ENCODE data around the gene HDAC1.

DNA sequence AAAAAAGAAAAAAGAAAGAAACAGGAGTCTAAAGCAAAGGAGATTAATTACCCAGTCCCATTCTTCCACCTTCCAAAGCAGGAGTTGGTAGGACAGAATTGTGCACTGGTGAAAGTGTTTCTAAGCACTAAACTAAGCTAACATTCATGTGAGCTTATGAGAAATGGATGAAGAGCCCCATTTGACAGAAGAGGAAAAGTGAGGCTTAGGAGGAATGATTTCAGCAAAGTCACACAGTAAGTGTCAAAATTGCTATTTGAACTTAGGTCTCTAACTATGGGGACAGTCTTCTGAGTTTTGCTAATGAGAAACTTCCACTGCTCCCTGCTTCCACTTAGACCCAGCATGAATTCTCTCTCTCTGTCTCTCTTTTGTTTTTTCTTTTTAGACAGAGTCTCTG, 22.1 kb upstream of the HDAC1 start:
- TF ChIP-seq CTCF (IDR thresholded peaks at IDR 0.05) (no peak), POLR2A (IDR thresholded peaks at IDR 0.05) (no peak)
